Muscle of back (tissue), 11 donors: ENCODE measurements around the gene RAB6B. TPM values are rescaled to one million over a fixed set of nuclear protein-coding genes. Genes with fewer than 3 reads are reported as not detected.
A peak's percentile ranks its signal among the peaks of the same experiment; 100 is the strongest.

Experiments used
- DNase-seq, 3 donors: peaks; one replicate each; pipeline versions ENCODE4 v3.0.0 to v3.0.0-alpha.2; 2013
- polyA plus RNA-seq, 10 donors: library from polyadenylated mRNA; unstranded; fragments of 120-200 nt; gene quantifications; one replicate each; pipeline ENCODE4 v1.2.1, GENCODE V29; 2013; ENCODE audit not compliant: insufficient read length in 10 of 10

RAB6B gene
- polyA plus RNA-seq, 10 donors: 6.6 to 13.1 (median 9.6) TPM

GRCh38 chr3:133933097-133934024 is 37.7 kb upstream of the RAB6B start:
- DNase-seq: no peak

DNA sequence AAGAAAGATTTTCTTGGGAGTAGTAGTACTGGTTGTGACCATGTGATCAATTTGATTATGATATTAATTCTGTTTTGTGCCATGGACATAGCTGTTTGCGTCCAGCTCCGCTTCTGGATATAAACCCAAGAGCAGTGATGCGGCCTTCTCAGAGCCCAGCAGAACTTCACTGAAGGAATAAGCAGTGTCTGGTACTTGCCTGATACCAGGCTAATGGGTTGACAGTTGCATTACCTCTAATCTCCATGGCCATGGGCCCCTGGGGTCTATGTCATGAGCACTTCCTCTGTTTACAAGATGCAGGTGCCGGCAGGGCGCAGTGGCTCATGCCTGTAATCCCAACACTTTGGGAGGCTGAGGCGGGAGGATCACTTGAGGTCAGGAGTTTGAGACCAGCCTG is 36.3 kb upstream of the RAB6B start:
- no peak for DNase-seq

DNA sequence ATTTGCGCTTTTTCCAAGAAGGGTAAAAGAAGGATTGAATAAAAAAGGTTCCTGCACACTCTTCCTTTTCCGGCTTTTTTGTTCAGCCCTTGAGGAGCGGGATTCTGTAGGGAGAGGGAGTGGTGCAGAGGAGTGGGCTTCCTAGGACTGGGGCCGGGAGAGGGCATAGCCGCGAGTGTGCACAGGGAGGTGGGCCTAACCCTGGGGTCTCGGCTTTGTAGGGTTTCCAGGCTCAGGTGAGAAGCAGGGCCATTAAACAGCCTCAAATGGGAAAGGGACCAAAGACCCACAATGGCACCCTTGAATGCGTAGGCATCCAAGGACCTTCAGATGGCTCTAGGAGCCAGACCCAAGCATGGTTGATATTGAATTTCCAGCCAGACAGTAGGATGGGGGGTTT is 35.4 kb upstream of the RAB6B start:
- no peak for DNase-seq

DNA sequence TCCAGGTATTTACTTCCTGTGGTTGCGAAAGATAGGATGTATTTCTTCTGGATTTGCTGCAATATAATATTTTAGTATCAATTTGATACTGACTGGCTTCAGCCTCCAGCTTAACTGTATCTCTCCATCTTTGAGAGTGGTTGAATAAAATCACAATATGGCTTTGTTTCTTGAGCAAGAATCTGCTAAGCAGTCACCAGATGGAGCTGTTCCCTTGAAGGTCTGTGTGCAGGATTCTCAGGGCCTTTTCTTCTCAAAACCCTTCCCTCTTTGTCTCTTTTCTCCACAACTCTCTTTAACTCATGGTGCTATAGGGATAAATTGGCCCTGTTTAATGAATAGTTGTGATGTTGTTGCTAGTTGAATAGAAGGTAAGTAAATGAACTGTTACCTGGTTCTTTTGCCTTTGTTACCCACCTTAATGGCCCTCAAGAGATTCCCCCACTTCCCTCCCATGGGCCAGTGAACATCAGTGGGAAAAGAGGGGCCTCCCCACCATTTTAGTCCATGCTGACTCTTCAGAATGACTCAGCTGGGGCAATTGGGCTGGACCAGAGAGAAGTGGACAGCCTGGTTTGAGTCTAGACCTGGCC is 34.8 kb upstream of the RAB6B start:
- DNase-seq: peak; percentile 64 to 83 (median 73)

- no peak for DNase-seq
These were observed 33.4 kb upstream of the RAB6B start for GRCh38 chr3:133928903-133929607.

DNA sequence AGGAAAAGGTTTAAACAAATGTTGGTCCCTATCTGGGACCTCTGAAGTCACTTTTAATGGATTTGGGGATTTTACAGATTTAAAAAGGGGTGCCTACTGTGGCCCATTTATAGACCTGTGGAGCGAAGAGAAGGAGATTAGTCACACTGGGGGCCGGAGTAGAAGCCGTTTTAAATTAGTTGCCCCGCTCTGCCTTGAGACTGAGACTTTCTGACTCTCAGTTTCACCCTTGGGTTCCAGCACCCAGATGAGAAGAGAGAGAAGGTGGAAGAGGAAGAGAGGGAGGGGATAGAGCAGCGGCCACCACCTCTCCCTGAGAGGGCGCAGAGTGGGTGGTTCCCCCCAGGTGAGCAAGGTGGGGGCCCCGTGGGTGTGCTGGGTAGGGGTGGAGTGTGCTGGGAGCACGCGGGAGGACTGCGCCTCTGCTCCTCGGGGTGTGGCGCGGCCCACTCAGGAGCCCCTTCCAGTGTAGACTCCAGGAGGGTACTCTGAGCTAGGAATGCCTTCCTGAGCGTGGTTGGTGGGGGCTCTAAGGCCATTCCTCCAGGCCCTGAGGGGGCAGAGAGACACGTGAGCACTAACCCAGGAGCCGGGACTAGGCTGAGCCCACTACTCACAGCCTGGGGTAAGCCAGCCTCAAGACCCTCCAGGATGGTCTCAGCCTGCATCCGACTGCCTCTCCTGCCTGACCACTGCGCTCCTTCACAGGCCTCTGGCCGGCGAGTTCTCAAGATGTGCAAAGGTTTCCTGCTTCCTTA is 32.6 kb upstream of the RAB6B start:
- no peak for DNase-seq

DNA sequence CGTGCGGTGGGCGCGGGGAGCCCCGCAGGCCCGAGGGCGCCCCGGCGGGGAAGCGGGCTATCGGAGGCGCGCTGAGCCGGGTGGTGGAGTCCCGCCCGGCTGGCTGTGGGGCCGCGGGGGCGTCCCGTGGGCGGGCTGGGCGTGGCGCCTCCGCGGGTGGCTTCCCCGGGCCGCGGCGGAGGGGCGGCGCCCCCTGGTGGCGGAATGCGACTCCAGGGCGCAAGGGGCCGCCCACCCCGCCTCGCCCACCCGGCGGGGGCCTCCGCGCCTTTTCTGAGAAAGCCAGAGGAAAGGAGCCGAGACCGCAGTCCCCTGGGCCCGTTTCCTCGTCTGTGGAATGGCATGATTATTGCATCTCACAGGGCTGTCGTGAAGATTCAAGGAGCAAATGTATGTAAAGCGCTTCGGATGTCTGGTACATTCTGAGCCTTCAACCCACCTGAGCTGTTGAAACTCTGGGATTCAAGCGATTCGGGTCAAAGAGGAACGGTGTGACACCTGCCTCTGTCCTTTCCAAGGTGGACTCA is 31.9 kb upstream of the RAB6B start:
- DNase-seq: peak; percentile 38 to 82 (median 74)

DNA sequence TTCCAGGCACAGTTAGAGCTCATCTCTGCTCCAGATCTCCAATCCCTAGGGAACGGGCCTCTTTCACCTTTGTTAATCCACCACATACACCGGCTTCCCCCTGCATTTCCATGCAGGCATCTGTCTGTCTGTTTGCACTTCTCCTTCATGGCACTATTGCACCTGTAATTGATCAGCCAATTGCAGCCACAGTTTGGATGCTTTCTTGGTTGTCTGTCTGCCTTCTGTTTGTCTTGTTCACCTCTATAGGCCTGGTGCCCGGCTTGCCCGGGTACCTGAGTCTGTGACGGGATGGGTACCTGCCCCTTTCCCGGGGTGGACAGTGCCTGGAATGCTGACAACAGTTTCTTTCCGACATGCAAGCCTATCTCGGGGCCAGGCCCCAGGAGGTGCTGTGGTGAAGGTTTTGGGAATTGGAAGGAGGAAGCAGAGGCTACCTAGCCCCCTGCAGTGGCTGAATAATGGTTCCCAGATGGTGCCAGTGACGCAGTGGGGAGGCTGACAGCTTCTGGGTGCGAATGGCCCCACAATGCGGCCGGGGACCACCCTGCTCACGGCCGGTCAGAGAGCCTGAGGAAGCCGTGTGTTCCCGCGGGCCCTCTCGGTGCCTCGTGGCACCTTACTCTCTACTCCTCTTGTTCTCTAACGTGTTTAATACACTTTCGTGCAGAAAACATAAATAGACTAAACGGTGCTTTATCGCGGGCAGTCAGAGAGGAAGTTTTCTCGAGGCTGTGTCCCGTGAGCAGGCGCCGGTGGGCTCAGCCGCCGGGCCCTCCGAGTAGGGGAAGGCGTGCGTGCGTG is 31.3 kb upstream of the RAB6B start:
- peak in 2 of 3 donors; percentile 6 to 58 for DNase-seq

GRCh38 chr3:133925960-133926735 is 30.5 kb upstream of the RAB6B start:
- no peak for DNase-seq

GRCh38 chr3:133924041-133924440 is 28.4 kb upstream of the RAB6B start:
- no peak for DNase-seq

- DNase-seq: no peak
These were observed 25.9 kb upstream of the RAB6B start for GRCh38 chr3:133921592-133921991.

GRCh38 chr3:133917144-133917543 is 21.5 kb upstream of the RAB6B start:
- DNase-seq: no peak

DNA sequence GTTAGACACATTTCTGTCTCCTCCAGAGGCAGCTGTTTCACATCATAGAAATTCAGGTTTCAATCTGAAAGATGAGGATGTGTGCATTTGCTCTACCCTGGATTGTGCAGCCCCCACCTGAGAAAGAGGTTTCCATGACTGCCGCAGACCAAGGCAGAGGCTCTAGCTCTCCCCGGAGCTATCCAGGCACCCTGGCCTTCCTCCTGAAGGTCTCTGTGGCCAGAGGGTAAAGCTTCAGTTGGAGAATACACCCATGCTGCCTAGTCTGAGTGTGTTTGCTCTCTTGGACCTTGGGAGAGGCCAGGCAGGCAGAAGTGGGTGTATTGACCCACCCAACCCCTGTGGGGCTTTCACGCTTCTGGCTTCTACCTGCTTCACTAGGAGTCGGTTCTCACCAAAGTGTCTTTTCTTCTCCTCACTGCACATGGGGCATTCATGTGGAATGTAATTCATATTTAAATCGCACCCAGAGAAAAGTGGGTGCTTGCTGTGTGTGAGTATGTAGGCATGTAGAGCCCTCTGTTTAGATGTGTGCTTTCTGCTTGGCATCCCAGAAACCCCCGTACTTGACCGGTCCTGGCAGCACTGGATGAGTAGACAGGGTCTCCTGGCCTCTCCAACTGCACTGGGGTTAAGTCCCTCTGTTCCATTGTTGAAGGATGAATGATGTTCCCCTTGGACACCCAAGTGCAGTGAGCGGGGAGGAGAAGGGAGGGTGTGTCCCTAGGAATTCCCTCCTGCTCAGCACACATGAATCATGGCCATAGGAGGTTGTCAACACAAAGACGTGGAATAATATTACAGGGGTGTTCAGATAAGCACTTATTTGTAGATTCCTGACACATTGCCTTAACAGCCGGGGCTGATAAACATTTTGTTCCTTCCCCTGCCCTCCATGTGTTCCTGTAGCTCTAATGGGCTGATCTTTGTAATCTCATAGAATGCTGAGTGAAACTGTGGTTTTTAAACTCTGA is 20.3 kb upstream of the RAB6B start:
- no peak for DNase-seq

DNA sequence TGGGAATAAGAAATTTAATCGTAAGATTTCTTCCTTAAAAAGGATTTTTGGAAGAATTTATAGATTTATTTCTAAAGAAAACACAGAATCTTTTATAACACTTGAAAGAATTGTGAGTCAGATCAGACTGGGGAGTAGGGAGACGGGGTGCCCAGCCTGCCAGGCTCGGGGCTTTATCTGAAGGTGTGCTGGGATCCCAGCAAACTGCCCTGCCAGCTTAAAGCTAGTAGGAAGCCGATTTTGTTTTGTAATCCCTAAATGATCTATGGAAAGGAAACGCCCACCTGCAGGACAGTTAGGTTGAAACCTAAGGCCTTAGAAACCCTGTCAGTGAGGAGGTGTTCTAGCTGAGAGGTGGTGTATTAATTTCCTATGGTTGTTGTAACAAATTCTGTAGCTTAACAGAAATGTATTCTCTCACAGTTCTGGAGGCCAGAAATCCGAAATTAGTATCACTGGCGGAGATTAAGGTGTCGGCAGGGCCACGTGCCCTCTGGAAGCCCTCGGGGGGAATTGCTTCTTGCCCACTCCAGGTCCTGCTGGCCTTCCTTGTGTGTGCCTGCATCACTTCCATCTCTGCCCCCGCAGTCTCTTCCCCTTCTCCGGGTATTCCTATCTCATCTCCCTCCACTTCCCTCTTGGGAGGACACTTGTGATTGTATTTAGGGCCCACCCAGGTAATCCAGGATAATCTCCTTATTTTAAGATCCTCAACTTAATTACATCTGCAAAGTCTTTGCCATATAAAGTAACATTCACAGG is 19.3 kb upstream of the RAB6B start:
- no peak for DNase-seq

DNA sequence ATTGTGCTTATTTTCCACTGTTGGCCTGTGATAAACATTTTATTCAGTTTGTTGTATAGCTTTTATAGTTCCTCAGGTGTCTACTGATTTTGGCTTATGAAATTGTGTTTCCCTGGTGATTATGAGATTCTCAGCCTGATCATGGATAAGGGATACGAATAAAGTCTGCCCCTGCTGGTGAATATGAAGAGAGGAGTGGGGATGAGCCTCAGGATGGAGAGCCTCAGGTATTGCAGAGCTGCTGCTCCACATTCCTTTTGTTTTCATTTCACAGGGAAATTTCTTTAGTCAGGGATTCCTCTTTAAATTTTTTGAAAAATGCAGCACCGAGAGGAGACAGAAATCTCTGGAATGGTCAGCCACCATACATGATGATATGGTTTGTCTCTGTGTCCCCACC is 14.7 kb upstream of the RAB6B start:
- DNase-seq: no peak

GRCh38 chr3:133905376-133905775 is 9.7 kb upstream of the RAB6B start:
- DNase-seq: no peak

DNA sequence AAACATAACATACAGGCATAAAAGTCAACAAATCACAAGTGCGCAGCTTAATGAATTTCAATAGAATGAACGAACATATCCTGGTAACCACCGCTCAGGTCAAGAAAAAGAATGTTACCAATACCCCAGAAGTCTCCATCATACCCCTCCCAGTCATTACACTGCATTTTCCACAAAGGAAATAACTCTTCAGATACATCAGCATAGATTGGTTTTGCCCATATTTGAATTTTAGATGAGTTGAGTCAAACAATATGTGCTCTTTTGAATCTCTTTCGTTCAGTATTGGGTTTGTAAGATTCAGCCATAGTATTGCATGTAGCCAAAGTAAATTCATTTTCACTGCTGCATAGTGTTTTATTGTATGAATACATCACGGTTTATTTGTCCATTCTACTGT is 6.2 kb upstream of the RAB6B start:
- no peak for DNase-seq

DNA sequence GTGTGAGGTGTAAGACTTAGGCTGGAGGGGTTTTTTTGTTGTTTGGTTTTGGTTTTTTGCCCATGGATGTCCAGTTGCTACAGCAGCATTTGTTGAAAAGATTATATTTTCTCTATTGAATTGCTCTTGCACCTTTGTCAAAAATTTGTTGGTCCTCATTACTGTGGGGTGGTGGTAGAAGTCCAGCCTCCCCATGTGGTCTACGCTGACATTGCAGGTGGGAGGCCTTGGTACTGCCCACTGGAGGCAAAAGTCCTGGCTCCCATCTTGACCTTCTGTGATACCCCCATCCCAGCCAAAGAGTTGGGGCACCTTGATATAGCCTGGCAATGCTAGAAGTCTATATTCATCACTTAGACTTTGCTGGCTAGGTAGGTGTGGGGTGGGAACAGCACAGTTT is 5.4 kb upstream of the RAB6B start:
- DNase-seq: no peak
